Right kidney (tissue), 1 donor: Measurements from ENCODE around the gene GBF1.
A peak's percentile ranks its signal among the peaks of the same experiment; 100 is the strongest.

ENCODE experiments used
- DNase-seq: peaks from one replicate; pipeline ENCODE4 v3.0.0-alpha.2; 2016

Gene GBF1

GRCh38 chr10:102395400-102396316 lies 150.3 kb downstream of the GBF1 start, which contains the start of gene NFKB2:
Gene NFKB2 (plus strand): TSS chr10:102395705. CDS start chr10:102395960, 255 bp downstream.
- DNase-seq = peak; percentile 84

GRCh38 chr10:102396317-102396650 lies 151.0 kb downstream of the GBF1 start:
- DNase-seq = no peak

- DNase-seq = no peak
Measured at GRCh38 chr10:102396730-102397151, 151.4 kb downstream of the GBF1 start.

- DNase-seq = no peak
Measured at GRCh38 chr10:102397222-102398171, 152.2 kb downstream of the GBF1 start.

GRCh38 chr10:102398172-102399020 lies 153.1 kb downstream of the GBF1 start:
- no peak for DNase-seq

GRCh38 chr10:102399217-102400021 lies 154.1 kb downstream of the GBF1 start:
- peak; percentile 96 for DNase-seq

- no peak for DNase-seq
Measured at GRCh38 chr10:102400076-102400475, 154.7 kb downstream of the GBF1 start.

GRCh38 chr10:102400598-102401341 lies 155.4 kb downstream of the GBF1 start:
- DNase-seq = no peak

- DNase-seq = no peak
Measured at GRCh38 chr10:102401342-102401654, 156.0 kb downstream of the GBF1 start.

DNA sequence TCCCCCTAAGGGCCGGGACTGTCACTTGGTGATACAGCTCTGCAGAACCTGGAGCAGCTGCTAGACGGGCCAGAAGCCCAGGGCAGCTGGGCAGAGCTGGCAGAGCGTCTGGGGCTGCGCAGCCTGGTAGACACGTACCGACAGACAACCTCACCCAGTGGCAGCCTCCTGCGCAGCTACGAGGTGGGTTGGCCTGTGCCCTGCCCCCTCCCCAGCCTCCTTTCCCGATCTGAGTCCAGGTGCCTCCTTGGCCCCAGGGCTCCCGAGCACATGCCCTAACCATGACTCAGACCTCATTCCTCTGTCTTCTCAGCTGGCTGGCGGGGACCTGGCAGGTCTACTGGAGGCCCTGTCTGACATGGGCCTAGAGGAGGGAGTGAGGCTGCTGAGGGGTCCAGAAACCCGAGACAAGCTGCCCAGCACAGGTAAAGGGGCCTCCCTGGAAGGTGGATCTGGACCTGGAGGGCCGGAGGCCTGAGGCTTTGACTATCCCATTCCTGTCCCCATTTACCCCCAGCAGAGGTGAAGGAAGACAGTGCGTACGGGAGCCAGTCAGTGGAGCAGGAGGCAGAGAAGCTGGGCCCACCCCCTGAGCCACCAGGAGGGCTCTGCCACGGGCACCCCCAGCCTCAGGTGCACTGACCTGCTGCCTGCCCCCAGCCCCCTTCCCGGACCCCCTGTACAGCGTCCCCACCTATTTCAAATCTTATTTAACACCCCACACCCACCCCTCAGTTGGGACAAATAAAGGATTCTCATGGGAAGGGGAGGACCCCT lies 156.6 kb downstream of the GBF1 start:
- DNase-seq = no peak

GRCh38 chr10:102402512-102402896 lies 157.2 kb downstream of the GBF1 start:
- no peak for DNase-seq

- no peak for DNase-seq
Measured at GRCh38 chr10:102403115-102403514, 157.8 kb downstream of the GBF1 start.

- DNase-seq = no peak
Measured at GRCh38 chr10:102404361-102405107, 159.2 kb downstream of the GBF1 start.

- no peak for DNase-seq
Measured at GRCh38 chr10:102405108-102405571, 159.8 kb downstream of the GBF1 start.

DNA sequence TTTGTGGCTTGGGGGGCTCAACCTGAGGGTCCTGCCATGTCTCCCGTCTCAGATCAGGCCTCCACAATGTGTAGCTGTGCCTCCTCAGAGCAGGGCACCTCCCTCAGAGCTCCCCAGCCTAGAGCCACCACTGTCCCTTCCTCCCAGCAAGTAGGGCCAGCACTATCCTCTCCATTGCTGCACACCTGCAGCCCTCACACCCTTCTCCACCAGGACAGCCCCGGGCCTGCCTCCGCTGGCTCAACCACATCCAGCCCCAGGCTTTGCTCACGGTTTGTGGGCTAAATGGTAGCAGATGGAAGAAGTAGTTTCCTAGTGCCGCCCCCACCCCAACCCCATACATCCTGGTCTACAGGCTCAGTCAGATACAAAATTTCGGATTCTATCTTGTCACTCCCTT lies 160.3 kb downstream of the GBF1 start:
- no peak for DNase-seq

DNA sequence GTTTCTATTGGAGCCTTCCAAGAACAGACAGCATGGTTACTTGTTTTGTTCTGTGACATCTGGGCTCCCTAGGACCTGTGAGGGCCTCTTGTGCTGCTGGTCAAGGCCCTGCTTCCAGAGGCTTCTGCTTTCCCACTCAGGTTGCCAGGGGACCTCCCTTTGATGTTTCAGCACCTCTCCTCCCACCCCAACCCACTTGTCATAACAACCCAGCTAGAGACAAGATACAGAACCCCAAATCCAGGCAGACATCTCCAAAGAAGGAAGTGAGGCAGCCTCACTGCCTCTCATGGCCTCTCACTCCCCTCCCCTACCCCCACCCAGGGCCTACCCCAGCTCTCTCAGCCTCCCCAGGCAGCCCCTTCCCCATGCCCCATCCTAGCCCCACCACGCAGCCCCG lies 161.5 kb downstream of the GBF1 start:
- no peak for DNase-seq

DNA sequence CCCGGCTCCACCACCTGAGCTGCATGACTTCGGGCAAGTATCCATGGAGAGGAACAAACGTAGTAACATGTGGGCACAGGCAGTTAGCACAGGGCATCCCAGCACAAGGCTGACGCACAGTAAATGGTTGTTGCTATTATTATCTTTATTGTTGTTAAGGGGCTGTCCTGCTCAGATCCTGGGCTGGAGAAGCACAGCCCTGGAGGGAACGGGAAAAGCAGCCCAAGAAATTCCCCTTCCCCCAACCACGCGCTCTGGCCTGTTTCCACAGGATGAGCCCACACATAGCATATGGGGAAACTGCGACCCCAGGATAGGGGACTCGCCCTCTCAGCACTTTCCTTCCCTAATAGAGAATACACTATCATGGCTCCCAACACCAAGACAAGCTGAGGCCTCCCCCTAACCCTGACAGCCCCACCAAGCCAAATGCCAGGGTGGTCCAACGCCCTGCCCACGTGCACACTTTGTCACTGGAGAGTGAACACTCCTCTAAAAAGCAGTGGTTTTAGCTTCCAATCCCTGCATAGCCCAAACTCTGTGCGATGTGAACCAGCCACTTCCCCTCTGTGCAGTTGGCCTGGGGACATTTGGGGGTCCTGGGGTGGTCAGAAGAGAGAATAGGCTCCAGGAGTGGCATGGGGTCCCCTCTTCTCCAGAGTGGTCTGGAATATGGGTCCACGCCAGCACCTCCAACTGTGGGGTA lies 162.2 kb downstream of the GBF1 start:
- DNase-seq = no peak

- DNase-seq = no peak
Measured at GRCh38 chr10:102408131-102408727, 162.9 kb downstream of the GBF1 start.
